Stimulated activated CD8-positive, alpha-beta memory T cell treated with anti-CD3 and anti-CD28 coated beads, Interleukin-2, amount 100 ng/mL, for 1 hour (primary cell): ENCODE measurements around the gene NUMA1.
A peak's percentile ranks its signal among the peaks of the same experiment; 100 is the strongest.

Experiments used
- DNase-seq, 2 donors: peaks; one replicate each; pipeline ENCODE4 v3.0.0-alpha.2; 2020; ENCODE audit warnings: low read depth in 2 of 2

Gene NUMA1, protein sequence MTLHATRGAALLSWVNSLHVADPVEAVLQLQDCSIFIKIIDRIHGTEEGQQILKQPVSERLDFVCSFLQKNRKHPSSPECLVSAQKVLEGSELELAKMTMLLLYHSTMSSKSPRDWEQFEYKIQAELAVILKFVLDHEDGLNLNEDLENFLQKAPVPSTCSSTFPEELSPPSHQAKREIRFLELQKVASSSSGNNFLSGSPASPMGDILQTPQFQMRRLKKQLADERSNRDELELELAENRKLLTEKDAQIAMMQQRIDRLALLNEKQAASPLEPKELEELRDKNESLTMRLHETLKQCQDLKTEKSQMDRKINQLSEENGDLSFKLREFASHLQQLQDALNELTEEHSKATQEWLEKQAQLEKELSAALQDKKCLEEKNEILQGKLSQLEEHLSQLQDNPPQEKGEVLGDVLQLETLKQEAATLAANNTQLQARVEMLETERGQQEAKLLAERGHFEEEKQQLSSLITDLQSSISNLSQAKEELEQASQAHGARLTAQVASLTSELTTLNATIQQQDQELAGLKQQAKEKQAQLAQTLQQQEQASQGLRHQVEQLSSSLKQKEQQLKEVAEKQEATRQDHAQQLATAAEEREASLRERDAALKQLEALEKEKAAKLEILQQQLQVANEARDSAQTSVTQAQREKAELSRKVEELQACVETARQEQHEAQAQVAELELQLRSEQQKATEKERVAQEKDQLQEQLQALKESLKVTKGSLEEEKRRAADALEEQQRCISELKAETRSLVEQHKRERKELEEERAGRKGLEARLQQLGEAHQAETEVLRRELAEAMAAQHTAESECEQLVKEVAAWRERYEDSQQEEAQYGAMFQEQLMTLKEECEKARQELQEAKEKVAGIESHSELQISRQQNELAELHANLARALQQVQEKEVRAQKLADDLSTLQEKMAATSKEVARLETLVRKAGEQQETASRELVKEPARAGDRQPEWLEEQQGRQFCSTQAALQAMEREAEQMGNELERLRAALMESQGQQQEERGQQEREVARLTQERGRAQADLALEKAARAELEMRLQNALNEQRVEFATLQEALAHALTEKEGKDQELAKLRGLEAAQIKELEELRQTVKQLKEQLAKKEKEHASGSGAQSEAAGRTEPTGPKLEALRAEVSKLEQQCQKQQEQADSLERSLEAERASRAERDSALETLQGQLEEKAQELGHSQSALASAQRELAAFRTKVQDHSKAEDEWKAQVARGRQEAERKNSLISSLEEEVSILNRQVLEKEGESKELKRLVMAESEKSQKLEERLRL (N-terminal part only)

DNA sequence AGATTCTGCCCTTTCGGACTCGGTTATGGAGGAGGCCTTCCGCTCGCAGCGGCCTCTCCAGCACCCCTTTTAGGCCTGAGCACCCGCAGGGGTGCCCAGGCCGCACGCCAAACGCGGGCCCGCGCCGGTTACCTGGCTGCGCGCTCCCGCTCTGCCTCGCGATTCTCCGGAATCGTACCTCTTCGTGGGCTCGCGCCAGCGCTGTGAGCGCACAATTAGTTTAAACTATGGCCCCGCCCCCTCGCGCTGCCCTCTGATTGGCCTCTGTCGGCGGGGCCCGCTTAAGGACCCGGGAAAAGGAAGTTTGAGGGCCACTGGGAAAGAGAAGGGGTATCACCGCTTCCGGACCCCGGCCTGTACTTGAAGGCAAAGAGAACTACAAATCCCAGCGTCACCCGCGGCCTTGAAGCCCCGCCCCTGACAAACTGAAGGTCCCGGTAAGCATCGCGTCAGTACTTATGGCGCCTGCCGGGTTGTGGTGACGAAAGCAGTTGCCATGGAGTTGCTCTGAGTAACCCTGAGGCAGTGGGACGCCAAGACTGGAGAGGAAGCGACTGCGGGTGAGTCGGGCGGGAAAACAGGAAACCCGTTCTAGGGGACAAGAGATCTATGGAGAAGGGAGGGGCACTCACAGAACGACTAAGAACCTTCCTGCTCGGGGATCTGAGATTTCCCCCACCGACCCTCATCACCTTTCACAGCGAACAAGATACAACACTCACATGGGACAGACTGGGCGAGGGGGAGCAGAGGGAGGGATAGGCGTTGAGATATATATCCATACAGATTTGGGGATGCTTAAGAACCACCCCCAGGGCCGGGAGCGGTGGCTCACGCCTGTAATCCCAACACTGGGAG is at the start of gene NUMA1, which contains the start of gene LRRC51:
NUMA1 (minus strand) TSS at position 217 of the 858 bp plus-strand sequence. CDS start 44,599 bp downstream, outside the sequence.
LRRC51 (plus strand) TSS at position 525 of the 858 bp plus-strand sequence. CDS start 8,234 bp downstream, outside the sequence.
- peak; percentile 96 to 97 for DNase-seq

DNA sequence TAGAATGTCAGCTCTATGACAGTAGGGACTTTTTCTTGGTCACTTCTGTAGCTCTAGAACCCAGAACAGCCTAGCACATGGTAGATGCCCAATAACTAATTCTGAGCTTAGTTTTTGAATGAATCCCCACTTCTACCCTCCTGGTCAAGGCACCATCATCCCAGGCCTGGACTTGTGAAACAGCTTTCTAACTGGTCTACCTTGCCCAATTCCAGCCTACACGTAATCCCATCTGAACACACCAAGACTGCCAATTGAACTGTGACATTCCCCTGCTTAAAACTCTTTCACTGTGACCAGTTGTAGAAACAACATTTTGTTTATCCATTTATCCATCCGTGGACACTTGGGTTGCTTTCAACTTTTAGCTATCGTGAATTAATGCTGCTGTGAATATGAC is 49.0 kb upstream of the NUMA1 start:
- no peak for DNase-seq

DNA sequence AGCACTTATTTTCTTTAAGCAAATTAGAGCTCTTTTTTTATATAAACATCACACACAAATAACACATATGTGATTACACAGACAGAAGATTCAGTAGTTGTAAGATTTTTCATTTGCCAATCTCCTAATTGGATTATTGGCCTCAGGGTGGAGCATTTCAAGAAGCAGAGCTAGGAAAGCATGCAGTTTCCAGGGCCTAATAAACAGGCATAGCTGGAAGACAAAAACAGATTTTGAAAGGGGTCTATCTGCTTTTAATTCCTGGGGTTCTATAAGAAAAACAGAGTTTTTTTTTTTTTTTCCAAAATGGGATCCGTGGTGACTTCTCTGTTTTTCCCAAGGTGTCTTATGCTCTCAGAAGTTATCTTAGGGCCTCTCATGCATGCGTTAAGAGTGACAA is 47.6 kb upstream of the NUMA1 start:
- no peak for DNase-seq

DNA sequence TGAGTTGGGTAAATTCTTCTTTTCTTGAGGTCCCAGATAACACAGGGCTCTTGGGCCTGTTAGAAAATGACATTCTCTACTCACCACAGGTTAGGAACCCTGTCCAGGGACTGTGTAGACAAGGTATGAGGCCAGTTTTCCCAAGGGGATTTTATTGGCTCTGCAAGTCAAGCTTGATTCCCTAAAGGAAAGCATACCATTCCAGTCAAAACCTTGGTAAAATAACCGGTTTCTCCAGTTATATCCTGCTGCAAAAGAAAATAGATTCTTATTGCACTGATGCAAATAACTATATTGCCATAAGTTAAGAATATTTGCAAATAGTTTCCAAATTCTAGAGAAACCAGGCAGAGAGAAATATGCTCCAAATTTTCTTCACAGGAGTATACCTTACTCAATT is 45.6 kb upstream of the NUMA1 start:
- no peak for DNase-seq

DNA sequence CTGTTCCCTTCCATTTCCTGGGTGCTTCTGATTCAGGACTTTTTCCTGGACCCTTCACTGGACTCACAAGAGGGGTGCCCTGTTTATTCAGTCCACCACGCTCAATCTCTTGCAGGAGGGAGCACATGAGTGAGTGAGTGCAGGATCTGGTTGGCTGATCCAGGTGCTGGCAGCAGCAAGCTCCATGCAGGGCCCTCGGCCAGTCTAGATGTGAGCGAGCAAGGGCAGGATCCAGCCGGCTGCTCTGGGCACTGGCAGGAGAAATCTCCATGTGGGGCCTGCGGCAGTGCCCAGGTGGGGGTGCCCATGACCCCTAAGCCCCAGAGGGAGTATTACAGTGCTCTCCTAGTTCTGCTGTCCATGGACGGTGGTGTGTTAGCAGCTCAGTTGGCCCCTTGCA is 43.7 kb upstream of the NUMA1 start:
- DNase-seq: no peak

DNA sequence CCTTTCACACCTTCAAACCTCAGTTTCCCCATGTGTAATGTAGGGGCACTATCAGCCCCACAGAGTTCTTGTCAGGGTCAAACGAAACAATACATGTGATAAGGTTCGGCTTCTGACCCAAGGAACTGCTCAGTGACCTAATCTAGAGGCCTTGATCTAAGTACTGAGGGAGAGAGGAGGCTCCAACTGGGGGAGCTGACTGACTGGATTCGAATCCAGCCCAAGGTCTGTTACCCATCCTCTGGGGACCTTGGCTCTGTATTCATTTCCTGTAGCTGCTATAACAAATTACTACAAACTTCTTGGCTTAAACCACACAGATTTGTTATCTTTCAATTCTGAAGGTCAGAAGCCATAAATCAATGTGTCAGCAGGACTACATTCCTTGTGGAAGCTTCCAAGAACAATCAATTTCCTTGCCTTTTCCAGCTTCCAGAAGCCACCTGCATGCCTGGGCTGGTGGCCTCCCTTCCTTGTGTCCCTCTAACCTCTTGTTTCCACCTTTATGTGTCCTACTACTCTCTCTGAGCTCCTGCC is 42.8 kb upstream of the NUMA1 start:
- DNase-seq: no peak

DNA sequence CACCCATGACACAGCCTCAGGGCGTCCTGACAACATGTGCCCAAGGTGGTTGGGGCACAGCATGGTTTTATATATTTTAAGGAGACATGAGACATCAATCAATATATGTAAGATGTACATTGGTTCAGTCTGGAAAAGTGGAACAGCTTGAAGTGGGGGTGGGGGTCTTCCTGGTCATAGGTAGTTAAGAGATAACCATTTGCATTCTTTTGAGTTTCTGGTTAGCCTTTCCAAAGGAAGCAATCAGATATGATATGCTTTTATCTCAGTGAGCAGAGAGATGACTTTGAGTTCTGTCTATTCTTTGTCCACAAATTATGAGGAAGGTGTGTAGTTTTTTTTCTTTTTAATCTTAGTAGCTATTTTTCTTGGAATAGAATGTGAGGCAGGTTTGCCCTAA is 42.3 kb upstream of the NUMA1 start:
- no peak for DNase-seq

DNA sequence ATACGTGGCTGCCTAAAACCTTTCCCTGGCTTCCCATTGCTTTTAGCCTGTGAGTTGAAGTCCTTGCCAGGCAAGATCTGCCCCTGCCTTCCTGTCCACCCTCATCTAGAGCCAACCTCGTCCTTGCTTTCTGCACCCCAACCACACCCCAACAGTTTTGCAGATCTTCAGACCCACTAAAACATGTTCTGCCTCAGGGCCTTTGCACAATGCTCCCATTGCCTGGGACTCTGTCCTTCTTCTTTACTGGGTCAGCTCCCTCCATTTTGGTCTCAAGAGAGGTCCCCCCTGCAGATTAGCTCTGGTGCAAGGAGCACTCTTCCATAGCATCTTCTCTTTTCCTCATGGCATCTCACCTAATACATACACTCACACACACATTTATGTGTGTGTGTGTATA is 40.6 kb upstream of the NUMA1 start:
- DNase-seq: no peak

DNA sequence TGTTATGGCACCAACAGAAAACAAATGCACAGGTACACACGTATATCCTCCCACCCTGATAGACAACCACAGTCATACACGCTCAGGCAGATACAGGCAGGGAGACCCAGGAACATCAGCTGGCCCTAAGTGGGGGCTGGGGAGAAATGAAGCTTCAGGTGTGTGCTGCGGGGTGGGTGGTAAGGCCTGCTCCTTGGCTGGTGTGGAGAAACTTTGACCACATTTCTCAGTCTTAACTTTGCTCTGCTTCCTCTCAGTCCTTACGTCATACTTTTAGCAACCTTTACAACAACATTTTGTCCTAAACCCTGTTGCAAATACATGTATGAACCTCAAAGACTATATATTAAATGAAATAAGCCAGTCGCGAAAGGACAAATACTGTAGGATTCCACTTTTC is 38.9 kb upstream of the NUMA1 start:
- DNase-seq: no peak

DNA sequence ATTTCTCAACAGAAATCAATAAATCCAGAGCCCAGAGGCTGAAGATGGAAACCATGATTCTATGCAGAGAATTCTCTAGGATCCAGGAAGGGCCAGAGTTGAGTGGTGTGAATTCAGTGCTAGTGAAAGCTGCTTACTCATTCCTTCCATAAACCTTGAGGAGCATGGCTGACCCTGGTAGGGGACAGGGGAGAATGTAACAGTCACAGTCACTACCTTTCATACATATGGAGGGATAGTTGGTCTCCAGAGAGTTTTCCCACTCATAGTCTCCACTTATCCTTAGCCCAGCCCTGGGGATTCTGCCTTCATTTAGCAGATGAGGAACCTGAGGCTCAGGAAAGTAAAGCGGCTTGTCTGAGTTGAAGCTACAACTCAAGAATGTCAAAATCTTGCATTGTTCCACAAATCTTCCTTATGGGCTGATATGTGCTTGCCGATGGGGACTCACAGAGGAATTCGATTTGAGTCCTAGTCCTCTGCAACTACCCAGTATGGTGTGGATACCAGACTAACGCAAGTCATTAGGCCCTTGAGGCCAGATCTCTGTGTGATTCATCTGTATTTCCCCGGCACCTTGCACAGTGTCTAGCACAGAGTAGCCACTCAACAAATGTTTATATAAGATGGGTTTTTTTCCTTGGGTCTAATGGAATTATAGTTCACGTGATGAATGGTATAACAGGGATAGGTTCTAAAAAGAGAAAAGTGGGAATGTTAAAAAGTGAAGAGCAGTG is 35.8 kb upstream of the NUMA1 start:
- DNase-seq: no peak

DNA sequence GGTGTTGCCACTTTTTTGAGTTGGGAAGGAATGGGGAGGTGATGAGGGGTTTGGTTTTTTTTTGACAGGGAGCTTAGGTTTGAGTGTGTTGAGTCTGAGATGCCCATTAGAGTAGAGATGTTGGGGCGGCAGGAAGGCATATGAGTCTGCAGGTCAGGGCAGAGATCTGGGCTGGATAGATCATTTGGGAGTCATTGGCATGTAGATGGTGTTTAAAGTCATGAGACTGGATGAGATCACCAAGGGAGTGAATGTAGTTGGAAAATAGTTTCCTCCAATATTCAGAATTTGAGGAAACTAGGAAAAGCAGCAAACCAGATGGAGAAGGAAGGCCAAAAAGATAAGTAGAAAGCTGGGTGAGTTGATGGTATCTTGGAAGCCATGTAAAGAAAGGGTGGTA is 34.2 kb upstream of the NUMA1 start:
- no peak for DNase-seq

DNA sequence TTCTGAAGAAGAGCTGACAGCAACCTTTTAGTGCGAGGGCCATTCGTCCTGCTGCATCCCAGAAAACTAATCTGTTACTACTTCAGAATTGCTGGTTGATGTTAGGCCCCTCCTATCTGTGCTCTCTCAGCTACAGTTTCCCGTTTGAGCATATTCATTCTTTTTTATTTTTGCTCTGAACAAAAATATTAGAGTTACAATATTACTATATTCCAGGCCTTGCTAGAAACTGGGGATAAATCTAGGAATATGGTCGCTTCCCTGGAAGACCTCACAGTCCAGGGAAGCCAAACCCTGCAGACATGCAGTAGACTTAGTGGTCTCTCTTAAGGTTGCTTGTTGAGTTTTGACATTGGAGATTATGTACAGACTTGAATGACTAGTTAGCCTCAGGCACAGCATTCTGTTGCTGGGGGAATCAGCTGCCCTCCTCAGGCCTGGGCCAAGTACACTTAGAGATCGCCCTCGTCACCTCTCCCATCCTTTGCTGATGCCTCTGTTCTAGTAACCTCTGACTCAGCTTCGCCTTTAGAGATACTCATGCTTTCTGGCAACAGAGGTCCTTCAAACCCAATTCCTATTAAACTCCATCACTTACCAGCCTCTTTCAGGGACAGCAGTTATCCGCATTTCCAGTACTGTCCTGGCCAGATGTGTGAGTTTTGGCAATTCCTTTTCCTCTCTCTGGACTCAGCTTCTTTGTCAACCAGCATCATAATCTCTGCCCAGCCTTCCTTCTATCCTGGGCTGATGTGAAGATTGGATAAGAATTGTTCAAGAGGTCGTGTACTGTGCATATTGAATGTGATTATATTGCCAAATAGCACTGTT is 32.9 kb upstream of the NUMA1 start:
- no peak for DNase-seq

DNA sequence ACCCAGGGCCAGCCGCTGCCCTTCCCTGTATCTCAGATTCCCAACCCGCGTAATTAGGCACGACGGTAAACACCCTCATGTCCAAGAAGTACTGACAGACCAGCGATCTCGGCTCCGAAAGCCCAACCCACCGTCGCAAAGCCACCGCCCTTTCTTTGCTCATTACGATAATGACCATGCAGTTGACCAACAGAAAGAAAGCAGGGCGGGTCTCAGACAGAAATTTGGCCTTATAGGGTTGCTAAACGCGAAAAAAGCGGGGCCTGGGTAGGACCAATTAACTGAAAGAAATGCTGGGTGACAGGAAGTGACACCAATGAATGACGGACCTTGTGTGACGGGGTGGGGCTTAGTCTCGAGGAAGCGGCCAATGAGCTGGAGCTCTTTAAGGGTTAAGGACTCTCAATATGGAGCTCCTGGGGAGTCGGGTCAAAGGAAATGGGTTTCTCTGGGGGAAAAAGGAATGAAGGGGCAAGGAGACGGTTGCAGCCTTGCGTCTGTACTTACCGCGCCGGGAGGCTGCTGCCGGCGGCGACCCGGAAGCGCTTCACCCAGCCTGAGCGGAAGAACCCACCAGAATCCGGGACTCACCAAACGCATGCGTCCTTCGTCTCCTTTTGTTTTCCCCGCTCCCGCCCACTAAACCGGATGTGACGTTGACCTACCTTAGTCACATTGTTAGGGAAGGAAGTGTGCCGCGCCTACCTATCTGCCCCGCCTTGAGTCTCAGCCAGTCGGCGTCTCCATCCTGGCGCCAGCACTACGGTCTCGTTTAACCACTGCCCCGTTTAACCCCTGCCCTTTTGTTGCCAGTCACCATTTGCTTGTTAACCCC is 32.0 kb upstream of the NUMA1 start, which contains the start of gene ANAPC15:
ANAPC15 (minus strand) TSS at position 553 of the 835 bp plus-strand sequence. CDS start 1,419 bp downstream, outside the sequence.
- DNase-seq: peak; percentile 95 to 98

DNA sequence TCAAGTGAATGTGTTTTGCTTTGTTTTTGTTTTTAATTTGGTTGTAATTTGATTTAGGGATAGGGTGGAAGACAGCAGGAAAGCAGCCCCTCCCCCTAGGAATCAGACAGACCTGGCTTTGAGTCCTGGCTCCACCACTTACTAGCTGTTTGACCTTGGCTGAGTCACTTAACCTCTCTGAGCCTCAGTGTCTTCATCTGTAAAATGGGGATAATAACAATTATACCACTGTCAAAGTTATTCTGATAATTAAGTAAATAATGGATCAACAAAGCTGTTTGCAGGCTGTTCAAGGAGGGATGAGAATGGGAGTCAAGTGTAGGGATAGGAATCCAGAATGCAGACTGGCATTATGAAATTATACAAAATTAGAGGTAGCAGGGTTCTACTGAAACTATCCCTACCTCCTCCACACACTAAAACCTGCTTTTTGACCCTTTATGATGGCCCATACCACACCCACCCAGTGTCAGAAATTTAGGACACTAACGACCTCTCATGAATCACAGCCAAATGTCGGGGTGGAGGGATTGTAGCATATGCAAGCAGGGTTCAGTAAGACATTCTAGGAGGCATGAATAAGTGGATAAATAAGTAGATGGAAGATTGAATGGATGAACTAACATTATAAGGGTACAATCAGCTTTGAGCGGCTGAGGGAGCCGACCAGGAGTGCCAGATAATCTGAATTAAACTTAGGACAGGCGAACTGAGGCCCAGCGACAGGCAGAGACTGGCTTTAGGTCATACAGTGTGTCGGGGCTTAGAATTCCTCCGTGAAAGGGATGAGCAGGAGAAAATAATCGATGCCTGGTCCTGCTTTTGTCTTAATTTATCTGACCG is 31.2 kb upstream of the NUMA1 start:
- DNase-seq: no peak

DNA sequence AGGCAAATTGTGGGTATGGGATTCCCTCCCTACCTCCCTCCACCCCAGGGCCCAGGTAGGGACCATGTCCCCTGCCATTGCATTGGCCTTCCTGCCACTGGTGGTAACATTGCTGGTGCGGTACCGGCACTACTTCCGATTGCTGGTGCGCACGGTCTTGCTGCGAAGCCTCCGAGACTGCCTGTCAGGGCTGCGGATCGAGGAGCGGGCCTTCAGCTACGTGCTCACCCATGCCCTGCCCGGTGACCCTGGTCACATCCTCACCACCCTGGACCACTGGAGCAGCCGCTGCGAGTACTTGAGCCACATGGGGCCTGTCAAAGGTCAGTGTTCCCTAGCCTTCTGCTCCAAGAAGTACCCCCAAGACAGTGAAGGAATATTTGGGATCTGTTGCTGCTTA is 25.5 kb upstream of the NUMA1 start, which contains the start of gene TOMT:
TOMT (plus strand) TSS at position 37 of the 400 bp plus-strand sequence; CDS start at position 65, 28 bp downstream.
- no peak for DNase-seq

DNA sequence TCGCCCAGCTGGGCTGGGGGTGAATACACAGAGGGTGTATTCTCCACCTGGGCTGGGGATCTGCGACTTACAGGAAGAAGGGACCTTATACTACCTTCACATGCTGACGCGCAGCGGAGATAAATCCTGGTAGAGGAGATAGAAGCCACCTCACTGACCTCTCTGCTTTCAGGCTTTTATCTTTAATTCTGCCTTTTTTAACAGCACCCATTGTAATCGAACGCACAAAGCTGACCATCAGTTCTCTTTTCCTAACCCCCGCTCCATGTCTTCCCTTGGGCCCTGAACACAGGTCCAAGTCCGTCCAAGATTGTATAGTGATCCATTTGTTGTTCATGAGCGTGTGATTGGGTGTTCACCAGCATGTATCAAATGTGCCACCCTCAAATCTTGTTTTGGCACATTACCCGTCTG is 23.4 kb upstream of the NUMA1 start:
- no peak for DNase-seq
